GM12878 (cell line): ENCODE data around the gene CNNM4. TPM values are rescaled to one million over a fixed set of nuclear protein-coding genes. Genes with fewer than 3 reads are reported as not detected.

Experiments used
- ATAC-seq: fragments of 200-7000 bp; cut with Tn5 transposase; 3 replicates; pipeline ENCODE4 v1.9.1; 2020; ENCODE audit warnings: mild to moderate bottlenecking, moderate library complexity
- BruUV-seq: library from RNA; stranded (reverse); fragments of 400-500 nt; replicated peaks from 2 replicates; lab custom pipeline; 2021; lab: Mats Ljungman, UMichigan
- CTCF ChIA-PET: fragments of 300-600 bp; sonication (Branson Sonifier 250); formaldehyde crosslinking; extraction: SDS; loops from one replicate; lab custom pipeline; 2021; ENCODE audit warnings: inconsistent platforms; lab: Yijun Ruan, JAX
- POLR2A ChIA-PET: fragments of 350-600 bp; formaldehyde crosslinking; extraction: SDS; loops from one replicate; lab custom pipeline; 2021; ENCODE audit warnings: inconsistent platforms; lab: Charles Lee
- RAD21 ChIA-PET: fragments of 300-600 bp; sonication (Branson Sonifier 250); formaldehyde crosslinking; loops from one replicate; lab custom pipeline; 2023; ENCODE audit warnings: antibody characterized with exemption; ENCODE audit not compliant: unreplicated experiment; lab: Charles Lee
- SMC1A ChIA-PET: fragments of 300-600 bp; sonication (Branson Sonifier 250); formaldehyde crosslinking; loops from one replicate; lab custom pipeline; 2023; ENCODE audit not compliant: unreplicated experiment, uncharacterized antibody; lab: Charles Lee
- DNase-seq: peaks from one replicate; pipeline ENCODE4 v3.0.0-alpha.2; 2011; ENCODE audit warnings: low read depth, low spot score
- FAIRE-seq: peaks from 3 replicates; lab custom pipeline; 2011; peaks lifted over from hg19 to GRCh38; lab: Jason Lieb, UNC
- H2AFZ ChIP-seq: 2 replicates; pipeline ENCODE4 v1.6.0; 2011; ENCODE audit warnings: low read depth, low read length, control low read depth; ENCODE audit not compliant: control insufficient read depth
- H3K27ac ChIP-seq: 2 replicates; pipeline ENCODE4 v1.5.1; 2011; ENCODE audit warnings: control low read depth; ENCODE audit not compliant: control insufficient read depth, insufficient read depth
- H3K27me3 ChIP-seq, 2 experiments: replicated peaks in 1 of 2; 2 replicates each; pipeline versions ENCODE4 v1.6.0 to v1.6.1; 2011; ENCODE audit warnings: low read length in 1 of 2; ENCODE audit not compliant: control insufficient read depth in 2 of 2, insufficient read depth in 2 of 2
- H3K36me3 ChIP-seq, 2 experiments: 2 replicates each; pipeline ENCODE4 v1.5.1; 2011; ENCODE audit warnings: low read length in 1 of 2; ENCODE audit not compliant: control insufficient read depth in 2 of 2, insufficient read depth in 2 of 2
- H3K4me1 ChIP-seq: 2 replicates; pipeline ENCODE4 v1.6.1; 2011; ENCODE audit warnings: mild to moderate bottlenecking, low read length, moderate library complexity, mixed read lengths; ENCODE audit not compliant: control insufficient read depth, insufficient read depth
- H3K4me2 ChIP-seq: 2 replicates; pipeline ENCODE4 v1.6.0; 2011; ENCODE audit warnings: control low read depth; ENCODE audit not compliant: control insufficient read depth, insufficient read depth
- H3K4me3 ChIP-seq: fragments of 200-600 bp; sonication (generic); 2 replicates; pipeline ENCODE4 v1.5.1; 2016
- H3K79me2 ChIP-seq: 2 replicates; pipeline ENCODE4 v1.6.0; 2011; ENCODE audit warnings: low read length; ENCODE audit not compliant: control insufficient read depth, insufficient read depth
- H3K9ac ChIP-seq: 2 replicates; pipeline ENCODE4 v1.8.0; 2011; ENCODE audit warnings: low read length, control low read depth, mixed read lengths; ENCODE audit not compliant: control insufficient read depth, insufficient read depth
- H3K9me3 ChIP-seq: replicated peaks from 3 replicates; pipeline ENCODE4 v1.5.1; 2011; ENCODE audit warnings: mild to moderate bottlenecking, low read length; ENCODE audit not compliant: control insufficient read depth, insufficient read depth
- H4K20me1 ChIP-seq: 2 replicates; pipeline ENCODE4 v1.6.0; 2011; ENCODE audit not compliant: control insufficient read depth, insufficient read depth
- BCL3 ChIP-seq: IDR thresholded peaks from 2 replicates; pipeline ENCODE4 v1.6.1; 2011; ENCODE audit warnings: borderline replicate concordance, low read depth, mild to moderate bottlenecking, moderate library complexity, low read length; ENCODE audit not compliant: insufficient read depth, poor library complexity, severe bottlenecking
- POLR2A ChIP-seq: IDR thresholded peaks from 2 replicates; pipeline ENCODE4 v1.6.1; 2011; ENCODE audit warnings: low read depth, mild to moderate bottlenecking, low read length
- SIN3A ChIP-seq: IDR thresholded peaks from 2 replicates; pipeline ENCODE4 v1.6.1; 2012; ENCODE audit warnings: low read depth, low read length, improper control_type of control experiment
- SIX5 ChIP-seq: IDR thresholded peaks from 2 replicates; pipeline ENCODE4 v1.6.1; 2011; ENCODE audit warnings: mild to moderate bottlenecking, low read depth, low read length, moderate library complexity; ENCODE audit not compliant: severe bottlenecking
- SMC3 ChIP-seq: IDR thresholded peaks from 2 replicates; pipeline ENCODE4 v1.6.1; 2011; ENCODE audit warnings: low read length, improper control_type of control experiment, borderline replicate concordance
- TARDBP ChIP-seq: IDR thresholded peaks from 2 replicates; pipeline ENCODE4 v1.6.1; 2016; ENCODE audit warnings: borderline replicate concordance
- WGBS: methylation state at CpG from one replicate; pipeline ENCODE4 v1.1.6; 2016; ENCODE audit warnings: low lambda C conversion rate; ENCODE audit not compliant: insufficient replicate concordance, insufficient coverage; ENCODE audit errors: missing lambda C conversion rate; 5-methylcytosine and 5-hydroxymethylcytosine counted together
- in situ Hi-C: fragments of 300-500 bp; cut with MboI; formaldehyde crosslinking; loops from 9 replicates; pipeline ENCODE4 v1.14.3; 2018; ENCODE audit warnings: mixed read lengths
- intact Hi-C: fragments of 100-400 bp; cut with micrococcal nuclease; formaldehyde crosslinking; loops from one replicate; pipeline ENCODE4 v1.14.2; 2022; ENCODE audit not compliant: unreplicated experiment
- polyA plus RNA-seq, 11 experiments: library from polyadenylated mRNA; depleted of rRNA in 4 of 11; unstranded in 6 of 11; stranded (reverse) in 5 of 11; fragments of >200 nt; fragmentation: Nextera tagmentation in 4 of 11; fragmentation: Illumina TruSeq in 1 of 11; extraction: Ambion mirVana in 4 of 11; extraction: Trizol in 1 of 11; gene quantifications; 1 replicate in 1 of 11; 2 replicates in 10 of 11; pipeline versions ENCODE4 v1.2.1 to v1.2.3, GENCODE V29; 2011 to 2016; ENCODE audit warnings: inconsistent platforms in 2 of 11, missing spikeins in 2 of 11, low read depth in 1 of 11
- total RNA-seq, 4 experiments: library from RNA; depleted of rRNA in 3 of 4; stranded (reverse); fragments of >200 nt in 3 of 4; fragmentation: Illumina TruSeq in 1 of 4; extraction: Trizol in 1 of 4; gene quantifications; 2 replicates each; pipeline versions ENCODE4 v1.2.1 to v1.2.3, GENCODE V29; 2013 to 2021
- TF ChIP-seq, protein P1 (sequence below): fragments of 450-650 bp; IDR thresholded peaks from 2 replicates; pipeline ENCODE4 v1.6.1; 2018; ENCODE audit warnings: borderline replicate concordance, mild to moderate bottlenecking; ENCODE audit not compliant: partially characterized antibody
- TF ChIP-seq, protein P2 (sequence below): IDR thresholded peaks from 2 replicates; pipeline ENCODE4 v1.6.1; 2012; ENCODE audit warnings: low read depth, low read length, improper control_type of control experiment

CNNM4 gene
- total and polyA plus RNA-seq, 10 of the 15 experiments (the other 5 are each of a cell fraction or from before 2014, with no cell fraction given) = 2.4 to 13.8 (median 8.1) TPM

- no peak overlapping the region for H3K4me3 ChIP-seq
- in situ Hi-C loops (no loop called here), intact Hi-C loops (no loop called here)
- H3K27me3 ChIP-seq = no peaks in the 10 kb centered on the region
- H3K79me2 ChIP-seq = no peaks in the 10 kb centered on the region
- ChIA-PET CTCF (interaction anchor here (0.6 kb wide), 1 partner anchor 23 kb away, joined by 3 read pairs; no protein-coding TSS in a partner anchor), SMC1A (no interaction called here), POLR2A (interaction anchor here (0.6 to 1.0 kb wide), 2 partner anchors 41 to 54 kb away, joined by 5 read pairs; no protein-coding TSS in a partner anchor), RAD21 (no interaction called here)
- no peak overlapping the region for H3K9ac ChIP-seq
- BruUV-seq = no TSS peak
- FAIRE-seq (no peak), ATAC-seq (no peak)
- WGBS = 59% methylated on average over 18 of the region's 18 CpGs
- H3K36me3 ChIP-seq = peaks cover 12 to 20% of the 10 kb centered on the region in 2 experiments
- no peak overlapping the region for H3K27ac ChIP-seq
- H3K9me3 ChIP-seq = no peaks in the 10 kb centered on the region
- H2AFZ ChIP-seq = no peak overlapping the region
- H3K4me2 ChIP-seq = no peak overlapping the region
- TF ChIP-seq POLR2A = 0 out of 2 replicates have a peak, but pooled peaks have one; percentile 9
- no peak for TF ChIP-seq SIX5
- TF ChIP-seq, all 136 proteins: peak for 1
- no peak for DNase-seq
- no peaks in the 10 kb centered on the region for H4K20me1 ChIP-seq
- no peaks in the 10 kb centered on the region for H3K4me1 ChIP-seq
These were observed 72.2 kb downstream of the CNNM4 start for GRCh38 chr2:96832754-96833507.

GRCh38 chr2:96835830-96836229, 75.1 kb downstream of the CNNM4 start:
- in situ Hi-C loops = no loop called here
- Histone ChIP-seq H4K20me1 (no peaks in the 10 kb centered on the region), H3K4me3 (no peak overlapping the region), H3K4me2 (no peak overlapping the region), H3K27me3 (no peaks in the 10 kb centered on the region), H3K79me2 (no peaks in the 10 kb centered on the region), H3K4me1 (peaks cover 9% of the 10 kb centered on the region), H3K27ac (no peak overlapping the region), H3K9me3 (no peaks in the 10 kb centered on the region), H3K9ac (no peak overlapping the region), H2AFZ (no peak overlapping the region), H3K36me3 (peaks cover 4 to 11% of the 10 kb centered on the region in 2 experiments)
- 82% methylated on average over 4 of the region's 4 CpGs for WGBS
- POLR2A ChIA-PET = no interaction called here
- intact Hi-C loops = no loop called here
- SMC1A ChIA-PET = no interaction called here
- RAD21 ChIA-PET = no interaction called here
- CTCF ChIA-PET = interaction anchor here (1.9 kb wide), 1 partner anchor 15 kb away, joined by 5 read pairs; no protein-coding TSS in a partner anchor
- no TSS peak for BruUV-seq
- DNase-seq (no peak), FAIRE-seq (no peak), ATAC-seq (no peak)
- TF ChIP-seq BCL3 = no peak
- TF ChIP-seq, protein P1, sequence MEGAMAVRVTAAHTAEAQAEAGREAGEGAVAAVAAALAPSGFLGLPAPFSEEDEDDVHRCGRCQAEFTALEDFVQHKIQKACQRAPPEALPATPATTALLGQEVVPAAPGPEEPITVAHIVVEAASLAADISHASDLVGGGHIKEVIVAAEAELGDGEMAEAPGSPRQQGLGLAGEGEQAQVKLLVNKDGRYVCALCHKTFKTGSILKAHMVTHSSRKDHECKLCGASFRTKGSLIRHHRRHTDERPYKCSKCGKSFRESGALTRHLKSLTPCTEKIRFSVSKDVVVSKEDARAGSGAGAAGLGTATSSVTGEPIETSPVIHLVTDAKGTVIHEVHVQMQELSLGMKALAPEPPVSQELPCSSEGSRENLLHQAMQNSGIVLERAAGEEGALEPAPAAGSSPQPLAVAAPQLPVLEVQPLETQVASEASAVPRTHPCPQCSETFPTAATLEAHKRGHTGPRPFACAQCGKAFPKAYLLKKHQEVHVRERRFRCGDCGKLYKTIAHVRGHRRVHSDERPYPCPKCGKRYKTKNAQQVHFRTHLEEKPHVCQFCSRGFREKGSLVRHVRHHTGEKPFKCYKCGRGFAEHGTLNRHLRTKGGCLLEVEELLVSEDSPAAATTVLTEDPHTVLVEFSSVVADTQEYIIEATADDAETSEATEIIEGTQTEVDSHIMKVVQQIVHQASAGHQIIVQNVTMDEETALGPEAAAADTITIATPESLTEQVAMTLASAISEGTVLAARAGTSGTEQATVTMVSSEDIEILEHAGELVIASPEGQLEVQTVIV = no peak
- TF ChIP-seq TARDBP = no peak
- TF ChIP-seq, protein P2, sequence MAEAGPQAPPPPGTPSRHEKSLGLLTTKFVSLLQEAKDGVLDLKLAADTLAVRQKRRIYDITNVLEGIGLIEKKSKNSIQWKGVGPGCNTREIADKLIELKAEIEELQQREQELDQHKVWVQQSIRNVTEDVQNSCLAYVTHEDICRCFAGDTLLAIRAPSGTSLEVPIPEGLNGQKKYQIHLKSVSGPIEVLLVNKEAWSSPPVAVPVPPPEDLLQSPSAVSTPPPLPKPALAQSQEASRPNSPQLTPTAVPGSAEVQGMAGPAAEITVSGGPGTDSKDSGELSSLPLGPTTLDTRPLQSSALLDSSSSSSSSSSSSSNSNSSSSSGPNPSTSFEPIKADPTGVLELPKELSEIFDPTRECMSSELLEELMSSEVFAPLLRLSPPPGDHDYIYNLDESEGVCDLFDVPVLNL = no peak
- no peak for TF ChIP-seq SIN3A
- TF ChIP-seq SMC3 = no peak
